ENCODE results near the gene TNPO2. TPM values are rescaled to one million over a fixed set of nuclear protein-coding genes. Genes with fewer than 3 reads are reported as not detected.
A peak's percentile ranks its signal among the peaks of the same experiment; 100 is the strongest.

TNPO2 gene
- total RNA-seq, 2 donors from 2014 or later, result 46.7 to 65.5 TPM

DNA sequence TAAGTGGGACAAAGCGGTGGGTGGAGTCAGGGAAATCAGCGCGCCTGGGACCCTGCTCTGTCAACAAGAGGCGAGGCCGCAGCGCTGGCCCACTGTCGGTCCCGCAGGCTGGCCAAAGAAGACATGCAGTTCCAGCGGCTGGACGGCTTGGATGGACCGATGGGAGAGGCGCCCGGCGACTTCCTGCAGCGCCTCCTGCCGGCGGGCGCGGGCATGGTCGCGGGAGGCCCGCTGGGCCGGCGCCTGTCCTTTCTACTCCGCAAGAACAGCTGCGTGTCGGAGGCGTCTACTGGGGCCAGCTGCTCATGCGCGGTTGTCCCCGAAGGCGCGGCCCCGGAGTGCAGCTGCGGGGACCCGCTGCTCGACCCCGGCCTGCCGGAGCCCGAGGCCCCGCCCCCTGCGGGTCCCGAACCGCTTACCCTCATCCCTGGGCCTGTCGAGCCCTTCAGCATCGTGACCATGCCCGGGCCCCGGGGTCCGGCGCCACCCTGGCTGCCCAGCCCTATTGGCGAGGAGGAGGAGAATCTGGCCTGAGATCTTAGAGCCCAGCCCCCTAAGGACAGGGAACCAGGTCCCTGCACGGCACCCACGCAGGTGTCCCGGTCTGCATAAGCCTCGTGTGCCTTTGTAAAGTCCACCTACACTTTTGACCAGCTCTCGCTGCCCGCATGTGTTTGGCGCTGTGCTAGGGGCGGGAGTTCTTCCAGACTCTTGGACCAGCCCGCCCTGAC, 34.0 kb upstream of the TNPO2 start:
- Histone ChIP-seq H3K9me3 (no peaks in the 10 kb centered on the region), H3K4me3 (peak overlapping the region; percentile 24), H3K9ac (ENCODE audit: low read depth in 2 of 2, low read length in 2 of 2) (no peak overlapping the region), H3K27ac (no peak overlapping the region), H3K4me1 (no peaks in the 10 kb centered on the region), H3K27me3 (no peaks in the 10 kb centered on the region), H3K36me3 (no peaks in the 10 kb centered on the region)
- TF ChIP-seq, protein P1, sequence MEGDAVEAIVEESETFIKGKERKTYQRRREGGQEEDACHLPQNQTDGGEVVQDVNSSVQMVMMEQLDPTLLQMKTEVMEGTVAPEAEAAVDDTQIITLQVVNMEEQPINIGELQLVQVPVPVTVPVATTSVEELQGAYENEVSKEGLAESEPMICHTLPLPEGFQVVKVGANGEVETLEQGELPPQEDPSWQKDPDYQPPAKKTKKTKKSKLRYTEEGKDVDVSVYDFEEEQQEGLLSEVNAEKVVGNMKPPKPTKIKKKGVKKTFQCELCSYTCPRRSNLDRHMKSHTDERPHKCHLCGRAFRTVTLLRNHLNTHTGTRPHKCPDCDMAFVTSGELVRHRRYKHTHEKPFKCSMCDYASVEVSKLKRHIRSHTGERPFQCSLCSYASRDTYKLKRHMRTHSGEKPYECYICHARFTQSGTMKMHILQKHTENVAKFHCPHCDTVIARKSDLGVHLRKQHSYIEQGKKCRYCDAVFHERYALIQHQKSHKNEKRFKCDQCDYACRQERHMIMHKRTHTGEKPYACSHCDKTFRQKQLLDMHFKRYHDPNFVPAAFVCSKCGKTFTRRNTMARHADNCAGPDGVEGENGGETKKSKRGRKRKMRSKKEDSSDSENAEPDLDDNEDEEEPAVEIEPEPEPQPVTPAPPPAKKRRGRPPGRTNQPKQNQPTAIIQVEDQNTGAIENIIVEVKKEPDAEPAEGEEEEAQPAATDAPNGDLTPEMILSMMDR (IDR thresholded peaks at IDR 0.05), result peak; percentile 94
- peak; percentile 67 for DNase-seq
- intact Hi-C loops (cut with DNase I), result loop anchor here (5.0 kb wide), 1 partner anchor 35 kb away; the partner anchor contains the start of gene TNPO2

DNA sequence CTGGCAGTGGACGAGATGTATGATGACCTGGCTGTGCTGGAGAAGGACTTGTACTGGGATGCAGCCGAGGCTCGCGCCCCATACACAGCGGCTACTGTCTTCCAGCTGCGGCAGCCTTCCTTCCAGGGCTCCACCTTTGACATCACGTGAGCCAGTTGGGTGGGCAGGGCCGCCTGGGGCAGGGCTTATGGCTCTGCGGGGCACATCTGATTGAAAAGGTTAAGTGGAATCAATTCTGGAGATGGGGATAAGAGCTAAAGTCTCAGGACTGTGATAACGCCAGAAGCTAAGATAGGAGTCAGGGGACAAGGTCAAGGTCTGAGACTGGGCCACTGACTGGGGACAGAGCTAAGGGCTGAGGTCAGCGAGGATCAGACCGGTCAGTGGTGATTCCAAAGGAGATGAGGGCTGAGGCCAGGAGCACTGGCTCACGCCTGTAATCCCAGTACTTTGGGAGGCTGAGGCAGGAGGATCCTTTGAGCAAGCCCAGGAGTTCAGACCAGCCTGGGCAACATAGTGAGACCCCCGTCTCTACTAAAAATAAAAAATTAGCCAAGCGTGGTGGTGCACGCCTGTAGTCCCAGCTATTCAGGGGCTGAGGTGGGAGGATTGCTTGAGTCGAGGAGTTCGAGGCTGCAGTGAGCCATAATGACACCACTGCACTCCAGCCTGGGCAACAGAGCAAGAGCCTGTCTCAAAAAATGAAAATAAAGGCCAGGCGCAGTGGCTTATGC, 32.6 kb upstream of the TNPO2 start:
- H3K27ac ChIP-seq, result no peak overlapping the region
- intact Hi-C loops (cut with DNase I), result loop anchor here (5.0 kb wide), 1 partner anchor 34 kb away; the partner anchor contains the start of gene TNPO2
- H3K9me3 ChIP-seq, result no peaks in the 10 kb centered on the region
- H3K27me3 ChIP-seq, result no peaks in the 10 kb centered on the region
- H3K36me3 ChIP-seq, result no peaks in the 10 kb centered on the region
- H3K9ac ChIP-seq (ENCODE audit: low read depth in 2 of 2, low read length in 2 of 2), result no peak overlapping the region
- no peaks in the 10 kb centered on the region for H3K4me1 ChIP-seq
- H3K4me3 ChIP-seq, result no peak overlapping the region
- DNase-seq, result no peak
- TF ChIP-seq, protein P1 (IDR thresholded peaks at IDR 0.05), result no peak

DNA sequence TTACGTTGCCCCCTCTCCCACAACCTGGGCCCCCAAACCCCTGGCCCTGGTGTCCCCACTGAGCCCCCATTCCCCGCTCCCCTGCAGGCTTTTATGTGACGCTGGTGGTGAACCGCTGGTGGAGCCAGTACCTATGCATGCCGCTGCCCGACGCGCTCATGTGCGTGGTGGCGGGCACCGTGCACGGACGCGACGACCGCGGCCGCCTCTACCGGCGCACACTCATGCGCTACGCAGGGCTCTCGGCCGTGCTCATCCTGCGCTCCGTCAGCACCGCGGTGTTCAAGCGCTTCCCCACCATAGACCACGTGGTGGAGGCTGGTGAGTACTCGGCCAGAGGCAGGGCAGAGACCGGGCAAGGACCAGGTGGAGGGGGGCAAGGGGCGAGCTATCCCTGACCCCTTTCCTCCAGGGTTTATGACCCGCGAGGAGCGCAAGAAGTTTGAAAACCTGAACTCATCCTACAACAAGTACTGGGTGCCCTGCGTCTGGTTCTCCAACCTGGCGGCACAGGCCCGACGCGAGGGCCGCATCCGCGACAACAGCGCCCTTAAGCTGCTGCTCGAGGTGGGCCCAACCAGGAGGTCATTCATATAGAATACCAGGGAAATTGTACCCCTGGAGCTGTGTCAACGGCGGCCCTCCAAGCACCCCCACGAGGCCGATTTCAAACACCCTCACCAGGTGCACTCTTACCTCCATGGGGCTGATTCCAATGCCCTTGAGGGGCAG, 30.9 kb upstream of the TNPO2 start:
- no peak overlapping the region for H3K4me3 ChIP-seq
- TF ChIP-seq, protein P1 (IDR thresholded peaks at IDR 0.05), result no peak
- H3K9ac ChIP-seq (ENCODE audit: low read depth in 2 of 2, low read length in 2 of 2), result no peak overlapping the region
- H3K9me3 ChIP-seq, result no peaks in the 10 kb centered on the region
- H3K27me3 ChIP-seq, result peaks cover 10% of the 10 kb centered on the region
- H3K4me1 ChIP-seq, result no peaks in the 10 kb centered on the region
- DNase-seq, result no peak
- H3K36me3 ChIP-seq, result no peaks in the 10 kb centered on the region
- no peak overlapping the region for H3K27ac ChIP-seq
- intact Hi-C loops (cut with DNase I), result loop anchor here (5.0 kb wide), 1 partner anchor 32 kb away; the partner anchor contains the start of gene TNPO2

DNA sequence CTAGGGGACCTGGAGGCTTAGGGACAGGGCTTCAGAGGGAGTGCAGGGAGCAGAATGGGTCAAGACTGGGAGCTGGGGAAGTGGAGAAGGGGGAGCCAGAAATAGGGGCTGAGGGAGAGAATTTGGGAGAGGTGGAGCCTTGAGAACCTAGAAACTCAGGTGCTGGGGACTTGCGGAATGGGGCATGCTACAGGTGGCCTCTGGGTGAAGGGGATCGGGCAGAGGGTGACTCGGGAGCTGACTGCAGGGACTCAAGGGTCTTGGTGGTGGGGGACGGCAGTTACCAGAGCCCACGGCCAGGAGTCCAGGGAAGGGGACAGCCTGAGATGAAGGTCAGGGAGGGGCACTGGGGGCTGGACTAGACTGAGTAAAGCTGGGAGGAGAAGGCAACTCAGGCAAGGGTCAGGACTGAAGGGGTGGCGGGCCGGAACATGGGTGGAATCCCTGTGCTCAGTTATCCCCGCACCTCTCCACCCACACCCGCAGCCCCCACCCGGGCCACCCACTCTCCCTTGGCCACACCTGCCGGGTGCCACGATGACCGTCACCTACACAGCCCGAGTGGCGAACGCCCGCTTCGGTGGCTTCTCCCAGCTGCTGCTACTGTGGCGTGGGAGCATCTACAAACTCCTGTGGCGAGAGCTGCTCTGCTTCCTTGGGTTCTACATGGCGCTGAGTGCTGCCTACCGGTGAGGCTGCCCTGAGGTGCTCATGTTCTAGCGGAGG, 28.5 kb upstream of the TNPO2 start:
- H3K27ac ChIP-seq, result no peak overlapping the region

More for the DNA sequence above, 28.5 kb upstream of the TNPO2 start:
- no peak overlapping the region for H3K4me3 ChIP-seq
- H3K4me1 ChIP-seq, result no peaks in the 10 kb centered on the region
- intact Hi-C loops (cut with DNase I), result no loop called here
- TF ChIP-seq, protein P1 (IDR thresholded peaks at IDR 0.05), result no peak
- no peaks in the 10 kb centered on the region for H3K36me3 ChIP-seq
- no peaks in the 10 kb centered on the region for H3K9me3 ChIP-seq
- peaks cover 10% of the 10 kb centered on the region for H3K27me3 ChIP-seq
- peak overlapping the region in 1 of 2 donors; percentile 21 for H3K9ac ChIP-seq (ENCODE audit: low read depth in 2 of 2, low read length in 2 of 2)
- no peak for DNase-seq

All from colonic mucosa (tissue), 4 donors.